Measurements from ENCODE around the gene SPINK1.

The SPINK1 gene

GRCh38 chr5:147860641-147861025 lies 29.2 kb upstream of the SPINK1 start:
- ATAC-seq = no peak

GRCh38 chr5:147859962-147860640 lies 28.6 kb upstream of the SPINK1 start:
- no peak for ATAC-seq
- TF ChIP-seq SNAI2 (CRISPR knock-in tag; IDR thresholded peaks at IDR 0.05) (no peak), BACH2 (CRISPR knock-in tag; IDR thresholded peaks at IDR 0.05; ENCODE audit: borderline replicate concordance) (no peak), ZFP30 (CRISPR knock-in tag; IDR thresholded peaks at IDR 0.05) (no peak), OSR1 (CRISPR knock-in tag; IDR thresholded peaks at IDR 0.05) (no peak), ISL1 (CRISPR knock-in tag; IDR thresholded peaks at IDR 0.05) (no peak), CREB5 (CRISPR knock-in tag; IDR thresholded peaks at IDR 0.05; ENCODE audit: low read depth) (no peak), PATZ1 (CRISPR knock-in tag; IDR thresholded peaks at IDR 0.05; ENCODE audit: borderline replicate concordance) (no peak), TOX (CRISPR knock-in tag; IDR thresholded peaks at IDR 0.05; ENCODE audit: borderline replicate concordance) (no peak), ZNF70 (CRISPR knock-in tag; IDR thresholded peaks at IDR 0.05) (no peak), TCF4 (CRISPR knock-in tag; IDR thresholded peaks at IDR 0.05; ENCODE audit: borderline replicate concordance) (no peak)

More at GRCh38 chr5:147860641-147861025, 29.2 kb upstream of the SPINK1 start:
- TF ChIP-seq ZFP3 (CRISPR knock-in tag; IDR thresholded peaks at IDR 0.05) = no peak

- TF ChIP-seq RARB (CRISPR knock-in tag; IDR thresholded peaks at IDR 0.05) (no peak), GLIS3 (CRISPR knock-in tag; IDR thresholded peaks at IDR 0.05) (no peak), TSHZ2 (CRISPR knock-in tag; IDR thresholded peaks at IDR 0.05) (no peak), ISL1 (CRISPR knock-in tag; IDR thresholded peaks at IDR 0.05) (no peak), BACH2 (CRISPR knock-in tag; IDR thresholded peaks at IDR 0.05; ENCODE audit: borderline replicate concordance) (no peak), ZFP3 (CRISPR knock-in tag; IDR thresholded peaks at IDR 0.05) (no peak), PPARA (CRISPR knock-in tag; IDR thresholded peaks at IDR 0.05; ENCODE audit: borderline replicate concordance) (no peak), CREB5 (CRISPR knock-in tag; IDR thresholded peaks at IDR 0.05; ENCODE audit: low read depth) (no peak), ARNTL (CRISPR knock-in tag; IDR thresholded peaks at IDR 0.05; ENCODE audit: borderline replicate concordance, low read depth) (no peak), PATZ1 (CRISPR knock-in tag; IDR thresholded peaks at IDR 0.05; ENCODE audit: borderline replicate concordance) (no peak), TOX (CRISPR knock-in tag; IDR thresholded peaks at IDR 0.05; ENCODE audit: borderline replicate concordance) (no peak), ZNF70 (CRISPR knock-in tag; IDR thresholded peaks at IDR 0.05) (no peak), OSR1 (CRISPR knock-in tag; IDR thresholded peaks at IDR 0.05) (no peak), CSRNP3 (CRISPR knock-in tag; IDR thresholded peaks at IDR 0.05) (no peak), ESRRG (CRISPR knock-in tag; IDR thresholded peaks at IDR 0.05) (no peak), SNAI2 (CRISPR knock-in tag; IDR thresholded peaks at IDR 0.05) (no peak), TCF4 (CRISPR knock-in tag; IDR thresholded peaks at IDR 0.05; ENCODE audit: borderline replicate concordance) (no peak), ZNF8 (CRISPR knock-in tag; IDR thresholded peaks at IDR 0.05) (no peak), CSDC2 (CRISPR knock-in tag; IDR thresholded peaks at IDR 0.05) (no peak)
- ATAC-seq = no peak
Observed at GRCh38 chr5:147858565-147858964, 27.1 kb upstream of the SPINK1 start.

Data from SK-N-SH treated with all-trans-retinoic acid at 6 μM for 48 hours (cell line).